SJSA1 (cell line): ENCODE data around the gene NODAL. TPM values are rescaled to one million over a fixed set of nuclear protein-coding genes. Genes with fewer than 3 reads are reported as not detected.

Experiments
- DNase-seq, 2 experiments: peaks; one replicate each; pipeline ENCODE4 v3.0.0-alpha.2; 2015 to 2020; ENCODE audit warnings: low spot score in 2 of 2, low read depth in 1 of 2
- H3K27ac ChIP-seq: fragments of 250-450 bp; sonication (Bioruptor Pico); 2 replicates; pipeline ENCODE4 v1.5.1; 2020; ENCODE audit warnings: mild to moderate bottlenecking, moderate library complexity
- H3K27me3 ChIP-seq: fragments of 250-450 bp; sonication (Bioruptor Pico); replicated peaks from 2 replicates; pipeline ENCODE4 v1.5.1; 2020; ENCODE audit warnings: mild to moderate bottlenecking, moderate library complexity
- H3K36me3 ChIP-seq: fragments of 250-450 bp; sonication (Bioruptor Pico); 2 replicates; pipeline ENCODE4 v1.5.1; 2020; ENCODE audit warnings: mild to moderate bottlenecking
- H3K4me1 ChIP-seq: fragments of 250-450 bp; sonication (Bioruptor Pico); replicated peaks from 2 replicates; pipeline ENCODE4 v1.6.1; 2021; ENCODE audit warnings: mild to moderate bottlenecking
- H3K4me3 ChIP-seq: fragments of 250-450 bp; sonication (Bioruptor Pico); 2 replicates; pipeline ENCODE4 v1.5.1; 2020; ENCODE audit warnings: mild to moderate bottlenecking
- H3K9me3 ChIP-seq: fragments of 250-450 bp; sonication (Bioruptor Pico); replicated peaks from 2 replicates; pipeline ENCODE4 v1.5.1; 2020; ENCODE audit warnings: mild to moderate bottlenecking
- total RNA-seq: library from RNA; depleted of rRNA; stranded (reverse); fragments of >200 nt; shearing (Covaris generic); gene quantifications from 2 replicates; pipeline ENCODE4 v1.2.3, GENCODE V29; 2014; rRNA removed

Gene NODAL
- total RNA-seq, 1 experiment from 2014 or later = not detected

- DNase-seq = no peak
- Histone ChIP-seq H3K4me3 (peak overlapping the region; percentile 93), H3K27ac (peak overlapping the region; percentile 82), H3K9me3 (no peaks in the 10 kb centered on the region), H3K4me1 (peaks cover 17% of the 10 kb centered on the region), H3K36me3 (peaks cover 25% of the 10 kb centered on the region), H3K27me3 (no peaks in the 10 kb centered on the region)
Measured at GRCh38 chr10:70404787-70405036, 36.8 kb downstream of the NODAL start.

- peak within 1 kb of the TSS; percentile 82 for H3K27ac ChIP-seq
- DNase-seq = peak; percentile 87 to 98
- peaks cover 25% of the 10 kb centered on the region for H3K36me3 ChIP-seq
- peaks cover 17% of the 10 kb centered on the region for H3K4me1 ChIP-seq
- H3K27me3 ChIP-seq = no peaks in the 10 kb centered on the region
- H3K4me3 ChIP-seq = peak within 1 kb of the TSS; percentile 93
- H3K9me3 ChIP-seq = no peaks in the 10 kb centered on the region
Measured at GRCh38 chr10:70404036-70404786, 37.3 kb downstream of the NODAL start, which contains the start of gene EIF4EBP2. Gene EIF4EBP2 (plus strand): TSS chr10:70404145. CDS start chr10:70404402, 257 bp downstream.

GRCh38 chr10:70403483-70404035, 37.9 kb downstream of the NODAL start:
- no peak for DNase-seq
- Histone ChIP-seq H3K4me1 (peaks cover 17% of the 10 kb centered on the region), H3K27ac (0 out of 2 replicates have a peak overlapping the region, but pooled peaks have one; percentile 11), H3K9me3 (no peaks in the 10 kb centered on the region), H3K27me3 (no peaks in the 10 kb centered on the region), H3K4me3 (peak overlapping the region; percentile 93), H3K36me3 (peaks cover 20% of the 10 kb centered on the region)

GRCh38 chr10:70399177-70399576, 42.3 kb downstream of the NODAL start:
- Histone ChIP-seq H3K27me3 (no peaks in the 10 kb centered on the region), H3K4me1 (peaks cover 6% of the 10 kb centered on the region), H3K4me3 (no peak overlapping the region), H3K9me3 (no peaks in the 10 kb centered on the region), H3K36me3 (peaks cover 3% of the 10 kb centered on the region), H3K27ac (no peak overlapping the region)
- no peak for DNase-seq

- no peak overlapping the region for H3K27ac ChIP-seq
- no peak for DNase-seq
- no peak overlapping the region for H3K4me3 ChIP-seq
- H3K9me3 ChIP-seq = no peaks in the 10 kb centered on the region
- no peaks in the 10 kb centered on the region for H3K27me3 ChIP-seq
- H3K36me3 ChIP-seq = no peaks in the 10 kb centered on the region
- no peaks in the 10 kb centered on the region for H3K4me1 ChIP-seq
Measured at GRCh38 chr10:70396140-70396539, 45.3 kb downstream of the NODAL start.

GRCh38 chr10:70391654-70392053, 49.8 kb downstream of the NODAL start:
- no peak overlapping the region for H3K4me3 ChIP-seq
- no peaks in the 10 kb centered on the region for H3K27me3 ChIP-seq
- H3K4me1 ChIP-seq = peaks cover 3% of the 10 kb centered on the region; the same call in 1 of the 2 replicates
- H3K36me3 ChIP-seq = no peaks in the 10 kb centered on the region
- no peaks in the 10 kb centered on the region for H3K9me3 ChIP-seq
- DNase-seq = no peak
- no peak overlapping the region for H3K27ac ChIP-seq

Other genes starting within 250 kb of the NODAL start
- gene PPA1, start 208.3 kb downstream of the NODAL start, total RNA-seq = 199 and 254 TPM in 2 replicates
- gene NPFFR1, start 157.7 kb downstream of the NODAL start, total RNA-seq = not detected in 2 replicates
- 17.5 and 30.7 TPM in 2 replicates for gene LRRC20, start 59.1 kb downstream of the NODAL start, total RNA-seq
- gene EIF4EBP2, start 37.5 kb downstream of the NODAL start, total RNA-seq = 30.3 and 42.4 TPM in 2 replicates
- not detected in 2 replicates for gene PALD1, start 37.1 kb upstream of the NODAL start, total RNA-seq
- not detected in 2 replicates for gene PRF1, start 161.1 kb upstream of the NODAL start, total RNA-seq
- gene ADAMTS14, start 230.8 kb upstream of the NODAL start, total RNA-seq = 0.66 and 1.2 TPM in 2 replicates